HG03558 (cell line): ENCODE measurements around the gene EHMT1.

Experiments used
- ATAC-seq: cut with Tn5 transposase; IDR thresholded peaks from one replicate; pipeline ENCODE4 v1.9.1; 2021; ENCODE audit warnings: moderate number of reproducible peaks; ENCODE audit not compliant: unreplicated experiment; ENCODE audit errors: extremely low read depth

Gene EHMT1

DNA sequence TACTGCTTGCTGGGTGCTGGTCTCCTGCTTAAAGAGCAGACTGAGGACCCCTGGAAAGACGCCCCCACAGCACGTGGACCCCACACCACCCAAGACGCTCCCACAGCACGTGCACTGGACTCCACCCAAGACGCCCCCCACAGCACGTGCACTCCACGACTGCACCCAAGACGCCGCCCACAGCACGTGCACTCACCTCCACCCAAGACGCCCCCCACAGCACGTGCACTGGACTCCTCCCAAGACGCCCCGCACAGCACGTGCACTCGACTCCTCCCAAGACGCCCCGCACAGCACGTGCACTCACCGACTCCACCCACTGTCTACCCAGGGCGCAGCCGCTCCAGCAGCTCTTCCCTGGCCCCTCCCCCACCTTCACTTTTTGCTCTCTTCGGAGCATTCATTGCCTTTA lies 50.5 kb downstream of the EHMT1 start:
- no peak for ATAC-seq

- no peak for ATAC-seq
Measured at GRCh38 chr9:137670391-137671195, 51.8 kb downstream of the EHMT1 start.

- ATAC-seq = no peak
Measured at GRCh38 chr9:137671196-137671538, 52.4 kb downstream of the EHMT1 start.

DNA sequence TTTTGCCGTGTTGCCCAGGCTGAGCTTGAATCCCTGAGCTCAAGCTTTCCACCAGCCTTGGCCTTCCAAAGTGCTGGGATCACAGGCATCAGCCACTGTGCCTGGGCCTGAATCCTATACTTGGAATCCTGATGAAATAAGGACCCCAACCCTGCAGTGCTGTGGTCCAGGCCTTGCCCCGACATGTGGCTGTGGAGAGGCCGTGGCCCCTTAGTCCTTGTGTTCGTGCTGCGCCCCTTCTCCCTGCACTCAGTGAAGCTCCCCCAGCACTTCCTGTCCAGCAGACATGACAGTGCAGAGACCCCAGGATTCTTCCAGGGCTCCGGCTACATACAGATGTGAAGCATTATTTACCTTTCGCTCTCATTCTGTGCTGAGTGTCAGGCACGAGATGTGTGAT lies 52.9 kb downstream of the EHMT1 start:
- ATAC-seq = no peak

- peak; percentile 51 for ATAC-seq
Measured at GRCh38 chr9:137672907-137673791, 54.3 kb downstream of the EHMT1 start.

GRCh38 chr9:137673886-137674285 lies 55.1 kb downstream of the EHMT1 start:
- ATAC-seq = no peak

DNA sequence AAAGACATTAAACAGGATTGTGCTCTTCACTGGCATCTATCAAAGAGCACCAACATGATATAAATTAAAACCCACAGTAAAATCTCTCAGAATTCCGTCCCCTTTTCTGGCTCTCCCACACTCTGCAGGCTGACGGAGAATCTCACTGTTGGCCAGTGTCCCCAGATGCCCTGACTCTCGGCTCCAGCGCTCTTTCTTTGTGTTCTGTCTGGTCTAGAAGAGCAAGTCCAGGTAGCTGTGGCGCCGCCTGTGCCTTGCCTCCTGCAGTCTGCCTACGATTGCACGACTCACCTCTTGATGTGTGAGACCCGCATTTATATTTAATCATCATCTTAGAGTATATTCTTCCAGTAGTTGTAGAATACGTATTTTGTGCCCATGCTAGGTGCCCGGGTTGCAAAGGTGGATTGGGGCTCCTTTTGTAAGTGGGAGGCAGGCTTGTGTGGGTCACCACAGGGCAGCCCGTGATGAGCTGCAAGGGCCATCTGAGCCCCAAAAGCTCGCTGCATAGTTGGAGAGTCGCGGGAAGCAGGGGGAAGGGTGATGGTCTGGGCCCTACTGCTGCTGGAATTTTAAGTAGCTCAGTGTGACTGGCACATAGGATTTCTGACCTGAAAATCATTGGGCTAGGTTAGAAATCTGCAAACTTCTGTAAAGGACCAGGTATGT lies 55.6 kb downstream of the EHMT1 start:
- no peak for ATAC-seq

GRCh38 chr9:137674976-137675320 lies 56.1 kb downstream of the EHMT1 start:
- ATAC-seq = no peak

DNA sequence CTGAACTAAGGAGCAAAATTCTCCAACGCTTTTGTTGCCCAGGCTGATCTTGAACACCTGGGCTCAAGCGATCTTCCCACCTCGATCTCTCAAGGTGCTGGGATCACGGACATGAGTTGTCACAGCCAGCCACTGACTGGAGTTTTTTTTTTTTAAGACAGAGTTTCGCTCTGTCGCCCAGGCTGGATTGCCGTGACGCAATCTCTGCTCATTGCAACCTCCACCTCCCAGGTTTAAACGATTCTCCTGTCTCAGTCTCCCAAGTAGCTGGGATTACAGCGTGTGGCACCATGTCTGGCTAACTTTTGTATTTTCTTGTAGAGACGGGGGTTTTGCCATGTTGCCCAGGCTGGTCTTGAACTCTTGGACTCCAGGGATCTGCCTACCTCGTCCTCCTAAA lies 58.2 kb downstream of the EHMT1 start:
- no peak for ATAC-seq

- no peak for ATAC-seq
Measured at GRCh38 chr9:137678202-137678601, 59.4 kb downstream of the EHMT1 start.

DNA sequence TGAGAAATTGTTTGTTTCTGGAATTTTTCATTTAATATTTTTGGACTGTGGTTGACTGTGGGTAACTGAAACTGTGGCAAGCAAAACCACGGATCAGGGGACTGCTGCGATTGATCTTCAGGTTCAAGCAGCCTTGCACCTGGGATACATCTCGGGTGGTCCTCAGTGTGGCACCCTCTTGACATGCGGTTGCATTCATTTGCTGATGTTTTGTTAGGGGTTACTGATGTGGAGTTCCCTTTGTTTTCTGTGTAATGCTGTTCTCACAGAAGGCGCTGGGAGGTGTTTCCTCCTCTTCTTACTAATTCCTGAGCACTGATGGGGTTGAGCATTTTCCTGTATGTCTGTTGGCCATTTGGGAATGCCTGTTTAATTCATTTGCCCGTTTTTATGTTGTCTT lies 60.4 kb downstream of the EHMT1 start:
- no peak for ATAC-seq

DNA sequence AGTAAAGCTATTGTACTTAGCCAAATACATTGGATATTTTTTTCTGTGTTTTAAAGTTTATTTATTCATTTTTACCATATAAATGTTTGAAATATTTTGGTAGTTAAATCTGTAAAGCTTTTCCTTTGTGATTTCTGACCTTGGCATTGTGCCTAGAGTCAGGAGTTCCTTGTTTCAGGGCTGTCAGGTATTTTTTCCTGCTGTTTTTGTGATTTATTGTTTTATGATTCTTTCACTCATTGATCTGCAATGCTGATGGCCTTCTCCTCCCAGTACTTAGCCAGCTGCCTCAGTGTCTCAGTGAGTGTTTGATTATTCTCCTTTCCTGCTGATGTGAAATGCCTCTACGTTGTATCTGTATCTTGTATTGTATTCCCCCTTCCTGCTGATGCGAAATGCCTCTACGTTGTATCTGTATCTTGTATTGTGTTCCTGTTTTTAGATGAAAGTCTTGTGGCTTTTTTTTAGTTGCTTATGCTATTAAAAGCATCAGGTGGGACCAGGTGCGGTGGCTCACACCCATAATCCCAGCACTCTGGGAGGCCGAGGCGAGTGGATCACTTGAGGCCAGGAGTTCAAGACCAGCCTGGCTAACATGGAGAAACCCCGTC lies 61.0 kb downstream of the EHMT1 start:
- no peak for ATAC-seq

DNA sequence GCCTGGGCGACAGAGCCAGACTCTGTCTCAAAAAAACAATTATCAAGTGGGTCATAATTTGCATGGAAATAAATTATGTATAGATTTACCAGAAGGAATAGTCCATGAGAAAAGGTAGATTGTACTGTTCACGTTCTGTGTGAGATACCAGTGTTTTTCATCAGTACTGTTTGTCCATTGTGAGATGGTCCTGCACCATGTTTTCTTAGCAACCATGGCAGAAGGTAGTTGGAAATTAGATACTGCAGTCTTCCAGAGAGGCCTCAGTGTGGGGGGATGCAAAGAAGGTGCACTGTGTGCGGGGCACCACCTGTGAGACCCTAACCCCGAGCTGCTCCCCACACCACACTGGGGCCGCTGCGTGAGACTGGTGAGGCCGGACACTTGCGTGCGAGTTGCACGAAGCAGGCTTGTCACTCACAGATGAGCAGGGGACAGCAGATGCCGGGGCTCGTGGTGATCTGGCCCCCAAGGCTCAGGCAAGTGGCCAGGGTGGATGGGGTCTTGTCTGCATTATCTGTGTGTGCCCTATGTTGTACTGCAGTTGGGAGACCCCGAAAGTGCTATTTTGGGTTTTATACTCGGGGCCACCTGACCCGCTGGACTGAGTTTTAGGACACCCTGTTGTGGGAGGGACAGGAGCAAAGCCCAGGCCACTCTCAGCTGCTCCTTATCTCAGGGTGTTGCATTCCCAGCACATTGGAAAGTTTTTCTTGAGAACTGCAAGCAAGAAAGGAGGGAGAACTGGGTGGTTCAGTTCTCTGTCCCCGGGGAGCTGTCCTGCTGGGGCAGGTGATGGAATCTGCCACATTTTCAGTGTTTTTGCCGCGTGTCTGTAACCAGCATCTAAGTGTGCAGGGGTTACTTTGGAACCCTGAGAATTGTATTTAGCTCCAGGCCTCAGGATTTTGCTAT lies 61.9 kb downstream of the EHMT1 start:
- no peak for ATAC-seq

DNA sequence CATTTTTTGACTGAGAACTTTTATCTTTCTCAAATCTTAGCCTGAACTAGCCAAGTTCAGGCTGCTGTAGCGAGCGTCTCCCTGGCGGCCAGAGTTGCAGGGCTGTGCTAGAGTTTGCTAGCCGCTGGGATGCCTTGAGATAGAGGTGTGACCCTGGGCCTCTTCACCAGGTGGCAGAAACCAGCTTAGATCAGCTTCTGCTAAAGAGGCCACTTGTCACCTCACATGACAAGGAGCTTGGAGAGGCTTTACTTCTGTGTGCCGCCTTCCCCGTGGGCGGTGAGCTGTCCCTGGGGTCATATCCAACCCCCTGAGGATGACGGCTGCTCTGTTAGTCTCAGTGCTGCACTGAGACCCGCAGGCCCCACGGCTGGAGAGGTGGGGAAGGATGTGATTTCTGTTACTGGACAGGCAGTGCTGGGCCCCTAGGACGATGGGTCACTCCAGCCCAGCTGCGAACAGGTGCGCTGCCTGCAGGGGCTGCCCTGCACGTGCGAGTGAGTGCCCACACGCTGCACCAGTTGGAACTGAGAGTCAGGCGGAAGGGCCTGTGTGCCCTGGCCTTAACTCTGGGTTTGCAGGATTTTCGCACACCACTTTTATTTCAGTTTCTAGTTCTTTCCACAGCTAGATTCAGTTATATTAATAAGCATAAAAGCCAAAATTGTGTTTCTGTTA lies 63.8 kb downstream of the EHMT1 start:
- no peak for ATAC-seq

- ATAC-seq = no peak
Measured at GRCh38 chr9:137683262-137683864, 64.6 kb downstream of the EHMT1 start.

GRCh38 chr9:137685035-137685740 lies 66.4 kb downstream of the EHMT1 start:
- no peak for ATAC-seq

- no peak for ATAC-seq
Measured at GRCh38 chr9:137685741-137686420, 67.1 kb downstream of the EHMT1 start.

- no peak for ATAC-seq
Measured at GRCh38 chr9:137688261-137688660, 69.5 kb downstream of the EHMT1 start.
